ENCODE data around the gene GTF3C5. TPM values are rescaled to one million over a fixed set of nuclear protein-coding genes. Genes with fewer than 3 reads are reported as not detected.
"Not testable (repeated sequence)": the region's sequence is repeated elsewhere in the genome, so short reads cannot be mapped to it uniquely, and the experiment has no call there.

GTF3C5 gene
- total RNA-seq, 1 experiment from 2014 or later, result 104 TPM

GRCh38 chr9:133078486-133078885, 47.7 kb downstream of the GTF3C5 start:
- no peak for TF ChIP-seq STAT6 (CRISPR knock-in tag; conservative IDR thresholded peaks at IDR 0.05; ENCODE audit: low read depth)
- TF ChIP-seq EMX1 (CRISPR knock-in tag; IDR thresholded peaks at IDR 0.05), result no peak
- no peak for TF ChIP-seq ZNF423 (CRISPR knock-in tag; IDR thresholded peaks at IDR 0.05)
- no peak for TF ChIP-seq ZNF512 (CRISPR knock-in tag; IDR thresholded peaks at IDR 0.05; ENCODE audit: borderline replicate concordance)
- TF ChIP-seq ZNF532 (CRISPR knock-in tag; IDR thresholded peaks at IDR 0.05; ENCODE audit: borderline replicate concordance), result no peak
- TF ChIP-seq KAT7 (CRISPR knock-in tag; IDR thresholded peaks at IDR 0.05; ENCODE audit: borderline replicate concordance), result no peak
- no peak for TF ChIP-seq MXD4 (CRISPR knock-in tag; IDR thresholded peaks at IDR 0.05; ENCODE audit: borderline replicate concordance)
- no peak for TF ChIP-seq TEAD4 (CRISPR knock-in tag; IDR thresholded peaks at IDR 0.05)
- no peak for TF ChIP-seq NR3C1 (CRISPR knock-in tag; conservative IDR thresholded peaks at IDR 0.05; ENCODE audit: low read depth)
- Mint-ChIP-seq H3K27me3 (ENCODE audit: low read depth) (peaks cover 7% of the 10 kb centered on the region; the same call in 1 of the 2 replicates), H3K9me3 (no peaks in the 10 kb centered on the region), H3K4me3 (no peak overlapping the region), H3K36me3 (no peaks in the 10 kb centered on the region), H3K4me1 (peaks cover 21% of the 10 kb centered on the region), H3K27ac (no peak overlapping the region)
- ATAC-seq (no peak), DNase-seq (ENCODE audit: low spot score) (no peak)
- ChIA-PET POLR2A (no interaction called here), CTCF (interaction anchor here (1.2 kb wide), 1 partner anchor 55 kb away, joined by 3 read pairs; no protein-coding TSS in a partner anchor)

- ChIA-PET CTCF (interaction anchor here (0.6 to 1.8 kb wide), 2 partner anchors 68 to 509 kb away, joined by 3 to 4 read pairs; no protein-coding TSS in a partner anchor), POLR2A (no interaction called here)
- H3K36me3 Mint-ChIP-seq, result no peaks in the 10 kb centered on the region
- H3K9me3 Mint-ChIP-seq, result no peaks in the 10 kb centered on the region
- TF ChIP-seq RELA (CRISPR knock-in tag; IDR thresholded peaks at IDR 0.05; ENCODE audit: borderline replicate concordance) (no peak), ZMAT4 (CRISPR knock-in tag; IDR thresholded peaks at IDR 0.05) (no peak), ZNF232 (CRISPR knock-in tag; IDR thresholded peaks at IDR 0.05) (no peak), USF2 (CRISPR knock-in tag; IDR thresholded peaks at IDR 0.05) (no peak), ZNF423 (CRISPR knock-in tag; IDR thresholded peaks at IDR 0.05) (no peak), E2F5 (CRISPR knock-in tag; IDR thresholded peaks at IDR 0.05) (no peak), ATF3 (CRISPR knock-in tag; conservative IDR thresholded peaks at IDR 0.05) (no peak)
- no peak overlapping the region for H3K27ac Mint-ChIP-seq
- no peak for DNase-seq (ENCODE audit: low spot score)
- no peak overlapping the region for H3K4me3 Mint-ChIP-seq
- H3K4me1 Mint-ChIP-seq, result peaks cover 14% of the 10 kb centered on the region
- peaks cover 7% of the 10 kb centered on the region; the same call in 1 of the 2 replicates for H3K27me3 Mint-ChIP-seq (ENCODE audit: low read depth)
- ATAC-seq, result no peak
These were observed 49.4 kb downstream of the GTF3C5 start for GRCh38 chr9:133080161-133080560.

GRCh38 chr9:133080786-133081779, 50.3 kb downstream of the GTF3C5 start:
- ATAC-seq, result peak; percentile 69
- POLR2A ChIA-PET; DNase-seq (ENCODE audit: low spot score); H3K36me3 Mint-ChIP-seq; H3K4me3 Mint-ChIP-seq; H3K27ac Mint-ChIP-seq; H3K9me3 Mint-ChIP-seq; H3K27me3 Mint-ChIP-seq (ENCODE audit: low read depth): not testable (repeated sequence)
- H3K4me1 Mint-ChIP-seq, result peaks cover 14% of the 10 kb centered on the region
- CTCF ChIA-PET, result interaction anchor here (0.6 to 1.8 kb wide), 3 partner anchors 21 to 509 kb away, joined by 3 to 4 read pairs (median 3); no protein-coding TSS in a partner anchor

Data from WTC11 (cell line).